ENCODE data around the gene ID3.
"Not testable (repeated sequence)": the region's sequence is repeated elsewhere in the genome, so short reads cannot be mapped to it uniquely, and the experiment has no call there.

Gene ID3

GRCh38 chr1:23546897-23547584, 12.3 kb downstream of the ID3 start:
- no peak for DNase-seq

GRCh38 chr1:23545851-23546250, 13.4 kb downstream of the ID3 start:
- no peak for DNase-seq

- DNase-seq, result peak; percentile 59
These were observed 14.6 kb downstream of the ID3 start for GRCh38 chr1:23544444-23545389.

- DNase-seq, result no peak
These were observed 15.4 kb downstream of the ID3 start for GRCh38 chr1:23543707-23544443.

- DNase-seq, result not testable (repeated sequence)
These were observed 16.4 kb downstream of the ID3 start for GRCh38 chr1:23542940-23543339.

GRCh38 chr1:23539698-23540266, 19.5 kb downstream of the ID3 start:
- DNase-seq, result peak; percentile 83

GRCh38 chr1:23537296-23537973, 21.9 kb downstream of the ID3 start:
- DNase-seq, result no peak

GRCh38 chr1:23533246-23534023, 25.9 kb downstream of the ID3 start:
- no peak for DNase-seq

GRCh38 chr1:23531562-23532094, 27.7 kb downstream of the ID3 start:
- no peak for DNase-seq

GRCh38 chr1:23530747-23531561, 28.3 kb downstream of the ID3 start, which contains the start of gene E2F2:
TSS of gene E2F2 (minus strand) at chr1:23531233. CDS start at chr1:23530793, 440 bp downstream.
- peak; percentile 62 for DNase-seq

- no peak for DNase-seq
These were observed 29.1 kb downstream of the ID3 start for GRCh38 chr1:23530087-23530746.

- no peak for DNase-seq
These were observed 29.9 kb downstream of the ID3 start for GRCh38 chr1:23529146-23530086.

GRCh38 chr1:23528250-23528978, 30.9 kb downstream of the ID3 start:
- DNase-seq, result peak; percentile 57

GRCh38 chr1:23527900-23528249, 31.4 kb downstream of the ID3 start:
- no peak for DNase-seq

- no peak for DNase-seq
These were observed 31.9 kb downstream of the ID3 start for GRCh38 chr1:23527366-23527765.

- no peak for DNase-seq
These were observed 32.8 kb downstream of the ID3 start for GRCh38 chr1:23526329-23527041.

Data from activated T-cell treated with anti-CD3 and anti-CD28 coated beads for 4 hours (primary cell).